DMS79 (cell line): ENCODE results near the gene GALNT2.
A peak's percentile ranks its signal among the peaks of the same experiment; 100 is the strongest.

ENCODE experiments used
- DNase-seq: peaks from one replicate; lab custom pipeline; 2025; lab: John Stamatoyannopoulos, UW

GALNT2 gene

DNA sequence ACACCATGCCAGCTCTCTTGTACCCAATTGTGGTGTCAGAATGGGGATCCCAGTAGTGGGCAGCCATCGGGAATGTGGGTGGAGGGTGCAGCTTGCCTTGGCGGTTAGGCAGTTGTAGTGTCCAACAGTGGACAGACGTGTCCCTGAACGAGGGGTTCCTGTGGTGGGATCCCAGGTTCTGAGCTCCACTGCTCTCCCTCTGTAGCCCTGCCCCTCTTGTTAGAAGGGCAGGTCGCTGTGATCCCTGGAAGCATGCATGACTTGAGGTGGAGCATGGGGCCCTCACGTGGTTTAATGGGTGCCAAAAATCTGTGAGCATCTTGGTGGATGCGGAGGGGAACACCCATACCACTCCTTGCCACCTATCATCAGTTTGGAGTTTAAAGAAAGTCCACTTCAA lies 4.3 kb downstream of the GALNT2 start:
- DNase-seq, result no peak

DNA sequence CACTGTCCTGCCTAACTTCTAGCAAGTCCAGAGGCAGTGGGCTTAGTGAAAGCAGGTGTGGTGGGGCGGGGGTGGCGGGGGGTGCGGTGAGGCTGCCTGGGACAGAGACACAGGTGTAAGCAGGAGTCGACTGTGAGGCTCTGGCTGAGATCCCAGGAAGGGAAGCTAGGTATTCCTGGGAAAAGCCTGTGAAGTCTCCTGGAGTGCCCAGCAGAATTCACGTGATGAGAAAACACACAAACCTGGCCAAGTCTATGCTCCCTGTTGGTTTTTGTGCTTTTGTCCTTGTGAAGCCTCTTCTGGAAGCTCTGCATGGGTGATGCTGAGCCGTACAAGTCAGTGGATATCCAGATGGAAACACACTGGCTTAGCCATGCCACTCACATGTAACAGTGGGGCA lies 5.3 kb downstream of the GALNT2 start:
- DNase-seq, result no peak

DNA sequence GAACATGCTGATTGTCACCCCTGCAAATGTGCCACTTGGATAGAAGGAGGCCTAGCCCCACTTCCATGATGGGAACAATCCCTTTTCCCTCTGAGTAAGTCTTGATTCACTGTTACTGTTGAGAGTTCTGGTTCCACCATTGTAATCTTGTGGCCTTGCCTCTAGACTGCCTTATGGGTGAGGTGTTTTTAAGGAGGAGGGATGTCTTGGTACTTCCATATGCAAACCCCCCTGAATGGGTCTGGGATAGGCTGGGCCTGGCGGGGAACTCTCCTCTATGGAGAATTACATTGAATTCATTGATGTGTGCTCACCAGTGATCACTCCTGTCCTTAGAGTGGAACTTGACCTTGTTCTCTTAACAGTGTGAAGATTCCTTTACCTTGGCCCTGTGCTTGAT lies 5.8 kb downstream of the GALNT2 start:
- DNase-seq, result no peak

DNA sequence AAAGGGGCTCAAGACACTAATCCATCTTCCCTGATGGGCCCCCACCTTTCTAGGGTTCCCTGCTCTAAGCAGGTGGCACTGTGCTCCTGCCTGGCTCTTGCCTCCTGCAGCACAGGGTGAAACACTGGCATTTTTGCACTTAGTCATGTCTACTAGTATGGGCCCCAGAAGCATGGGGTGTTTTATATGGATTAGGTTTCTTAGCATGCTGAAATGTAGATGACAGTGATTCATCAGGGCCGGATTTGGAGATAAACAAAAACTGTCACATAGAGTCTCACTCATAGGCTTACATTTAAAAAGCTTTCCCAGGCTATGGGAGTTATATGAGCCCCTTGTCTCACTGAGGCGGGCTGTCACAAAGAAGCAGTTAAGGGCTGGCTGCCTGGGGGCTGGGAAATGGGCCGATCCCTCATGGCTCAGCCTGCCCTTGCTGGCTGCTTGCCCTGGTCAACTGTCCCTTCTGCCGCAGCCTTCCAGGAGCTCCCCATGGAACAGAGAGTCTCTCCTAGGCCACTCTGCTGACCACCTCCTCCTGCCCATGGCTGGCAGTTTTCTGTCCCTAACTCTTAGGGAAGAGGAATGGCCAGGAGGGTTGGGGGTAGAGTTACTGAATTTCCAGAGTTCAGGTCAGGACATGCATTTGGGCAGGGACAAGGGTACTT lies 6.5 kb downstream of the GALNT2 start:
- DNase-seq, result no peak

DNA sequence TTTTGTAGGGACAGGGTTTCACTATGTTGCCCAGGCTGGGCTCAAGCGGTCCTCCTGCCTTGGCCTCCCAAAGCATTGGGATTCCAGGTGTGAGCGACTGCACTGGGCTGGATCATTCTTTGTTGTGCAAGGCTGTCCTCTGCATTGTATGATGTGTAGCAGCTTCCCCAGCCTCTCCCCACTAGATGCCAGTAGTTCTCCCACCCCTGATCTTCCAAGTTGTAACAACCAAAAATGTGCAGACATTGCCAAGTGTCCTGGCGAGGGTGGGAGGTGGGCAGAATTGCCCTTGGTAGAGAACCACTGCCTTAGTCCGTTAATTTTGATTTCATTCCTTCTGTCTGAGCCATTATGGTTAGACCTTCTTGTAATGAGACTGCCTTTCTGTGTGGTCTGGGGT lies 7.2 kb downstream of the GALNT2 start:
- DNase-seq, result no peak

DNA sequence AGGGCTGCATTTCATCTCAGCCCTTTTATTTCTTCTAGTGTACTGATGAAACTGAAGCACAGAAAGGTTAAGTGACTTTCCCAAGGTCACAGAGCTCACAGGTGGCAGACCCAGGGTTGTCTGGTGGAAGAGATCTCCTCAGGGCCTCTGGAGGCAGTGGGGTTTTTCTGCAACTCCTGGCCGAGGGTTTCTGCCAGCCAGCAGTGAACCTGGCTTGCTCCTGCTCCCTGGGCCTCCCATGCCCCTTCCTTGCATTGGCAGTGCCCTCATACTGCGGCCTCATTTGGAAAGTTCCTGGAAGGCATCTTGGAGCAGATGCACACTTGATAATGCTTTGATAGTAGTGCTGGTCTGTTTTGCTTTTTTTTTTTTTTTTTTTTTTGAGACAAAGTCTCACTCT lies 7.7 kb downstream of the GALNT2 start:
- DNase-seq, result no peak

DNA sequence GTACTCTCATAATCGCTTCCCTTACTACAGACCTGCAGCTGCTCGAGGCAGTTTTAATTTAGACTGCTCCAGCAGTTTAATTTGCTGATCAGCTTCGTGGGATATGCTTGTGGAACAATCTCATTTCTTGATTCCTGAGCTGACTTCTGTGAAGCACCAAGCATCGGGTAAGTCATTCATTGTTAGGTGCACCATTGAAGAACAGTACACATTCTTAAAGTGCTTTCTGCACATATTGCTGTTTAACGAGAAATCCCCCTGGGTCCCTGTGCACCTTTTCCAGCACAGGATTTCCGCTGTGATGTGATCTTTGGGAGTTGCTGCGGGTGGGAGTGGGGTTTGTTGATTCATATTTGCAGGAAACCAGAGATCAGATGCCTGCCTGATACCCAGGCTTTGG lies 9.1 kb downstream of the GALNT2 start:
- DNase-seq, result no peak

DNA sequence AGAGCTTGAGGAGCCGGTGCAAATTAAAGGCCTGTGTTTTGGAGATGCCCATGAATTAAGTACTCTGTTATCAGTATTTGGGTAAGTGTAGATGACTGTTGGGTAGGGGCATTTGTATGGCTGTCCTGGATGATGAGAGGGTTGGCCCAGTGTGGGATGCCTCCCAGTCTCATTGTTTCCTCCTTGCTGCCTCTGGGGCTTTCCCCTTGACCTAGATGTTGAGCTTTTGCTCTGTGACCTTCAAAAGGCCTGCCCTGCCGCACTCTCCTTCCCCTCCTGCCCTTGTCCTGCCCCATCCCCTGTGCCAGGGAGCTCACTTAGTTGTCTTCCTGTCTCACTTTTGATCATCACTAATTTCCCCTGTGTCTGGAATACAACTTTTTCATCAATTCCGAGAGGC lies 10.0 kb downstream of the GALNT2 start:
- DNase-seq, result no peak

DNA sequence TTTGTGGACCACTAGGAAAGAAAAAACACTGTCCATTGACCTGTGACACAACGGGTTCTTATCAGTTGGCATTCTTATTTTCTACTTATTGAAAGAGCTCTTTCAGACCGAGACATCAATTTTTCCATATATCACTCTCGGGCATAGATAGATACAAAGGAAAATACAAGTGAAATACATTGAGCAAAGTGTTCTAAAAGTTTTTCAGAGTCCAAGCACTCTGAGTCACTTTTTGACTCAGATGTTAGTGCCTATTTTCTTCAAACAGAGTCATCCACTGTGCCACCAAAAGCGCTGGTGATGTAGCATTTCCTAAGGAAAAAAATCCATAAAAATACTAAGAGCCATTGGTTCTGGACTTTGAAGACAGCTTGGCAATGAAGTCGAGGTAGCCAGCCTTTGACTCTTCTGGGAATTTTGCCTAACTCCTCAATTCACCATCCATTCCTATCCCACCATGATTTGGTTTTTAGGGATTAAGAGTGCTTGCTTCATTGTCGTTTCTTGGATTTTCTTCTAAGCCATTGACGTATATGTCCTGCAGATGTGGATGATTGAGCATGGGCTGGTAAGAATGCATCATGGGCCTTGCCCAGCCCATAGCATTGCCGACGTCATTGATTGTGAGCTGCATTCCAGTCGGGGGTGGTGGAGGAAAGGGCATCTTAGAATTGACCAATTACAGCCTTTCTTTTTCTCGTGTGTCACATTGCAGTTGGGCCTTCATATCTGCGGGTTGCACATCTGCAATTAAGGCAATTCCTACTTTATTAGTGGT lies 10.6 kb downstream of the GALNT2 start:
- DNase-seq, result no peak

DNA sequence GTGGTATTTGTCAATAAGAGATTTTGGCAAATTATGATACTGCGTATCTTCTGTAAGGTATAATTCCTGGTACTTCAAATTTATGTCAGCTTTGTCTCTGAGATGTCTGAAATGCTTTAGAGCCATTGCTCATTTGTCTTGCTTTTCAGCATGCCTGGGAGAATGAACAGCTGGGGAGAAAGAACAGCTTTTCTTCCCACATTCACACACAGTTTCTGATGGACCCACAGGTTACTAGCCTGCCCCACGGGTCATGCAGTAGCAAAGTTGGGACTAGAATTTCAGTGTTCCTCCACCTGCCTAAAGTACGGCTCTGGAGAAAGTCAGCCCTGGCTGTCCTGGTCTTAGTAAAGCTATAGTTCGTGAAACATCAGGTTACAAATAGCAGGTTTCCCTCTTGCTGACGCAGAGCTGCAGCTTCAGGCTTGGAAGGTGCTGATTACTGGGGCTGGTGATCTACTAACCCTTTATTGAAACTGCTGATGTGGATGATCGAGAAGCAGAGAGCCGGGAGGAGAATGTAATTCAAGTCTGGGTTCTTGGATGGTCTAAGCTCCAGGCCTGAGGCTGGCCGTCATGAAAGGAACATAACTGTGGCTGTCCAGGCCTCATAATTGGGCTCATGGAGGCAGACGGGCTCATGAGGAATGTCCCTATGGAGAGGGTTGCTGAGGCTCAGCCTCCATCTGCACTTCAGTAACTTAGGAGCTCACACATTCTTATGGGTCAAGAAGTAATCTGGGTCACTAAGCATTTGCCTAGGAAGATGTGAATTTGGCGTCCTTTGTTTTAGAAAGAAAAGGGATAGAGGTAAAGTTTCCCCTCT lies 12.4 kb downstream of the GALNT2 start:
- DNase-seq, result no peak

DNA sequence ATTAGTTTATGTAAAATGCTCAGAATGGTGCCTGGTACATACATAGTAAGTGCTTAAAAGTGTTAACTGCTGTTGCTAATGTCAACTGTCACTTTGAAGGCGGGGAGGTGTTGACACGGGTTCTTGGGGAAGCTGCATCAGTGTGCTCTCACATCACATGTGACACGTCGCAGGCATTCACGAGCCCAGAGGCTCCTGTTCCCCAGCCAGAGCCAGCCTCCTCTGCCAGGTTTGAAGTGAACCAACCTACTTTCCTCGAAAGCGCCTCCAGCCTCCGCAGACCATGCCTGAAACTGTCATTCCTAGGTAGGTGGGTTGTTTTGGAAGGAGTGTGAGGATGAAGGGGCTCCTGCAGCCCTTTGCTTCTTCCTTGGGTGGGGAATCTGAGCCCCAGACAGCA lies 13.8 kb downstream of the GALNT2 start:
- DNase-seq, result no peak

DNA sequence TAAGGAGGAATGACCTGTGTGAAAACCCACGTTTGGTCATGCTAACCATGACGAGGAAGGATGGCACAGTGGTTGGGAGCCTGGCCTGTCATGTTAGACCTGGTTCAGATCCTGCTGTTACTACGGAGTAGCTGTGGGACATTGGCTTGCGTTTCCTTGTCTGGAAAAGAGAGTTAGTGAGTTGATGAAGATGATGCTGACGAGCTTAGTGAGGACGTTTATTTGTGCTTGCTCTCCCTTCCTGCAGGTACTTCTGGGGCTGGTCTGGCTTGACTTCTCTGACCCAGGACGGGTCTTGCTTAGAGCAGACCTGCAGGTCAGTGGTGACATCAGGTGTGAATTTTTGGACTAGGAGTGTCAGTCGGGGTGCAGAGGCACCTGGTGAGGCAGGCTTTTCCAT lies 14.7 kb downstream of the GALNT2 start:
- no peak for DNase-seq

DNA sequence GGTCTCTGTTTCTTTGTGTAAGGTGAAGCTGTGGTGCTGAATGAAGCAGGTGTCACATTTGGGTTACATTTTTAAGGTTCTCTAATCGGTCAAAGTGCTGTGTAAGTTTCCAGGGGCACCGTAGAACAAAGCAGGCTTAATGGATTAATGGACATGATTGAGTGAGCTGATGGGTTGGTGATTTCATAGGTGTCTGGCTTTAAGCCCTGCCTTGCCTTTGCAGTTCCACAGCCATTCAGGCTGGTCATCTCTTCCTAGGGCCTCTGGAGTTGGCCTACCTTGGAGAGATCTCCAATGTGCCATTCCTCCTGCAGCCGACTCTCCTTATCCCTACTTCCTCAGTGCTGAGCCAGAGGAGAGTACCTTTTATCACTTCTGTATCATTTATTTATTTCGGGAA lies 15.2 kb downstream of the GALNT2 start:
- DNase-seq, result no peak

DNA sequence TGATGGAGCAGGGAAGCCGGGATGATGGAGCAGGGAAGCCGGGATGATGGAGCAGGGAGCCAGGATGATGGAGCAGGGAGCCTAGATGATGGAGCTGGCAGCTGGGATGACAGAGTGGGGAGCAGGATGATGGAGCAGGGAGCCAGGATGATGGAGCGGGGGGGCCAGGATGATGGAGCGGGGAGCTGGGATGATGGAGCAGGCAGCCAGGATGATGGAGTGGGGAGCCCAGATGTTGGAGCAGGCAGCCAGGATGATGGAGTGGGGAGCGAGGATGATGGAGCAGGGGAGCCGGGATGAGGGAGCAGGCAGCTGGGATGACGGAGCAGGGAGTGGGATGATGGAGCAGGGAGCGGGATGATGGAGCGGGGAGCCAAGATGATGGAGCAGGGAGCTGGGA lies 16.0 kb downstream of the GALNT2 start:
- no peak for DNase-seq

DNA sequence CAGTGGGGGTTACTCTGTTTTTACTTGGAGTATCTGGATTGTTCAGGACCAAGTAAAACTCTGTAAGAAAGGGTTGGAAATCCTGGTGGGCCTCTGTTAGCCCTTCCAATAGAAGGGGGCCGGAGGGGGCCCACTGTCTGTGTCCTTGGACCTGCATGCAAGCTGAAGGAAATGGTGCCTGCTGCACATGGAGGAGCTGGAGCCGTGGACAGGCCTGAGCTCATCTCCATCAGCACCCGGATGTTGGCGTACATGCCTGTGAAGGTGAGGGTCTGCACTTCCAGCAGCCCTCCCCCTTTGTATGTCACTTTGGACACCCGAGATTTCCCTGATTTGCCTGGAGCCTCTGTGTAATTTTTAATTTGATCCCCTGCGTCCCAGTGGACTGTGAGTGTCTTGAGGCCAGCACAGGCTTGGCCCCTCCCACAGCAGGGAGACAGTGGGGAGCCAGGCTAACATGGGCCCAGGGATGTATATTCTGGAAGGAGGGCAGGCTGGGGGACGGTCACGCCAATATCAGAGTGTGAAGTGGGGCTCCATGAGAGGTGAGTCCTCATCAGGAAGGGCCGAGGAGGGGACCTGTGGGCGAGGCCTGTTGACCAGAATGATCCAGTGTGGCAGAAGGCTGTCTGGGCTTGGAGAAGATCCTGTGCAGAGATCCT lies 16.8 kb downstream of the GALNT2 start:
- DNase-seq, result no peak

DNA sequence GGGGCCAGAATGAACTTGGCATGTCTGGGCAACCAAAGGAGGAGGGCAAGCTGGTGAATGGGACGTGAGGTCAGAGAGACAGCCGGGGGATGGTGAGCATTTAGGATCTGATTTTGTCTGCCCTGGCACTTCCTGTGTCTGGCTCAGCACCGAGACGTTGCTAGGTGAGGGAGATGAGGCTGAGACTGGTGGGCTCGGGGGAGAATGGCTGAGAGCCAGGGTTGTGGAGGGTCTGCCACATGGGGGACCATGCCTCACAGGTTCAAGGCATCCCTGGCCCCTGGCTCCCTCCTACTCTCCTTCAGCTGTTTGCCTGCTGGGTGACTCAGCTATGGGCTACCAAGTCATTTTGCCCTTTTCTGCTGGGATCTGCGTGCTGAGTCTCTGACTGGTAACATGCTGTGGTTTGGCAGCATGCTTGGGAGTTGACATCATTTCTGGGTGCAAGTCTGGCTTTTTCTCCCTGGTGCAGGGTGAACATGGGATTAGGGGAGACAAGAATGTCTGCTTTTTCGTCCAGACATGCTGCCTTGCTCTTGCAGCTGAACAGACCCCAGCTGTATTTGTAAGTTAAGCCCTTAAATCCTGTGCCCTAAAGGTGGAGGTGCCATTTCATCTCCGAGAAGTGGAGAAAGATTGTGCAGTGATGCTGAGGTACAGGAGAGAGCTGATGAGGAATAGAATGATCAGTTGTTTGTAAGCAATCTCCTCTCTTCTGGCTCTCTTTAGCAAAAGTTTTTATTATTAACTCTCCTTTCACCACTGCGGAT lies 17.6 kb downstream of the GALNT2 start:
- no peak for DNase-seq

DNA sequence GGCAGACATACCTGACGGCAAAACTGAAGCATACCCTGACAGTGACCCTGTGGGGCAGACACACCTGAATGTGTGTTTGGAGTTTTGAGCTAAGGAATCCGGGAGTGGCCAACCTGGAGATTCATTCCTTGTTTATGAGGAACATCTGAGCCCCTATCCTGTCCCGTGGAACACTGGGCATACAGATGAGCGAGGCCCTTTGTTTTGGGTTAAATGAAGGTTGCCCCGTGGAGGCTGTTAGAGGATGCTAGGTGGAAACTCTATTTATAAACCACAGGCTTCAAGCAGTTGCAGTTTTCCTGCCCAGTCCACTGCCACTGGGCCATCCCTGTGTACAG lies 18.1 kb downstream of the GALNT2 start:
- DNase-seq, result no peak

DNA sequence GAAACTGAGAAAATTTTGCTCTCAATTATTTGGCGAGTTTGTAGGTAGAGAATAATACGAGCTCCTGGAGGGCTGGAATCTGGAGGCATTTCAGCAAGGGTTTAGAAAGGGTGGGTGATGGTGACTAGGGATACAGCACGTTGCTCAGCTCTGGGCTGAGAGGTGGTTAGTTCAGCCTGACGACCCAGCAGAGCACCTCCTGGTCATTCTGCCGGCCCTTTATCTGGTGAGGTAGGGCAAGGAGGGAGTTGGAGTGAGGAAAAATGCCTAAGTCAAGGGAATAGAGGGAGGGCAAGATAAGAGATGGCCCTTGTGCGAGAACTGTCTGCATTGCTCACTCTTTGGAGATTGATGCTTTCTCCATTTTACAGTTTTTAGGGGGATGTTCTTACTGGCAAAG lies 19.1 kb downstream of the GALNT2 start:
- DNase-seq, result no peak

DNA sequence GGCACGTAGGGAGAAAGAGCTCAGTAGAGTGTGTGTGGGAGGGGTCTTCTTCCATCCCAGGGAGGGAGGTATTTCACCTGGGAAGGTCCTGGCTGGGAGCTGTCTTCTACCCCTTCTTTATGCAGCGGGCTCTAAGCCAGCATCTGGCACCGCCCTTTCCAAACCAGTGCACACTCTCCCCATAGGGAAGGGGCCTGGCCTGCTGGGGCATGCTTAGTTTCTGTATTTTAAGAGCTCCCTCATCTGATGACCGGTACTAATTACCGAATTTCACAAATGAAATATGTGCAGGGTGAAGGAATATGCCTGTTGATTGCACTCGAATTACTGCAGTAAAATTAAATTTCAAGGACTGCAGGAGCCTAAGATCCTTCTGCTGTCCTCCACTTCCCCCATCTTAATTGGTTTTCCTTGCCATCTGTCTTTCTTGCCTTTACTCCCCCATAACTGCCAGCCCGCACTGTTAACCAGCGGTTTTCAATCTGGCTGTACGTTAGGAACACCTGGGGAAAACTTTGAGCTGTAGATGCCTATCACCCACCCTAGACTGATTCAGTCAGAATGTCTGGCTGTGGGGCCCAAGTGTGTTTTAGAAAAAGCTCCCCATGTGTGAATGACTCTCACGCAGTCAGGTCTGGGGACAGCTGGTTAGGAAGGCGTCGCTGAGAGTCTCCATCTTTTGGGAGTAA lies 20.1 kb downstream of the GALNT2 start:
- peak; percentile 74 for DNase-seq

DNA sequence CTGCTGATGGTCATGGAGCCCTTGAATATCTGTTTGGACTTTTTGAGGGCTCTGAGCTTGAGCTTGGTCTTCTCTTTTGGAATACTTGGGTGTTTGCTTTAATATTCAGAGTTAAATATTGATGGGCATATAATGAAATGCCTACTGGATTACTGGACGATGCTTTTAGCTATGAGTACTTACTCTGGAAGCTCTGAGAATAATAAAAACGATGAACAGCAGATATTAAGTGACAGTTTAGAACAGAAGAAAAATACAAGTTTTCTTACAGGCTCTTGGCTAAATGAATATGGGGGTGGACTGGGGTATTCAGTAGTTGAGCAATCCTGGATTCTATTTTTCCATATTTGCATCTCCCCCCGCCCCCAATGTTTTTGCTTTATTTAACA lies 20.7 kb downstream of the GALNT2 start:
- DNase-seq, result no peak

DNA sequence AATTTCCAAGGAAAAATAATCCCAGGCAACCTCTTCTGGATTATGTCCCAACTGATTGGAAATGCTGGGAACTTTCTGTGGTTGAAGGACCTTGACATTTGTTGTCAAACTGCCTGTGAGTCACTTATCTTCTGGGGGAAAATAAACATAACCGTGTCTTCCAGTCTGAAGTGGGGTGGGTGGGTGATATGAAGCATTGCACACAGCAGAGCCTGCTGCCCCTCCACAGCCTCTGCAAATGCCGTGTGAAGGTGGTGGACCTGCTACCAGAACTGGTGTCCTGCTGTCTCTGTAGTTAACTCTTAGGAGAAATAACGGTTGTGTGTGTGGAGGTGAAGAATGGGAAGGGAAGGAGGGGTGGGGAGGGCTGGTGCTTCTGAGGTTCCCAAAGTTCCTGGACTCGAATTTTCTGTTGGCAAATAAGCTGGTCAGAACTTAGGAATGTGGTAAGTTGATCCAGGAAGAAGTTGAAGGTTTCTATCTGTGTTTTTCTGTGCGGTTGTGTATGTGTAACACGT lies 23.2 kb downstream of the GALNT2 start:
- DNase-seq, result no peak
